ENCODE data around the gene COL24A1. TPM values are rescaled to one million over a fixed set of nuclear protein-coding genes. Genes with fewer than 3 reads are reported as not detected.
"Not testable (repeated sequence)": the region's sequence is repeated elsewhere in the genome, so short reads cannot be mapped to it uniquely, and the experiment has no call there.

Gene COL24A1
- total RNA-seq, 2 experiments from 2014 or later = not detected

DNA sequence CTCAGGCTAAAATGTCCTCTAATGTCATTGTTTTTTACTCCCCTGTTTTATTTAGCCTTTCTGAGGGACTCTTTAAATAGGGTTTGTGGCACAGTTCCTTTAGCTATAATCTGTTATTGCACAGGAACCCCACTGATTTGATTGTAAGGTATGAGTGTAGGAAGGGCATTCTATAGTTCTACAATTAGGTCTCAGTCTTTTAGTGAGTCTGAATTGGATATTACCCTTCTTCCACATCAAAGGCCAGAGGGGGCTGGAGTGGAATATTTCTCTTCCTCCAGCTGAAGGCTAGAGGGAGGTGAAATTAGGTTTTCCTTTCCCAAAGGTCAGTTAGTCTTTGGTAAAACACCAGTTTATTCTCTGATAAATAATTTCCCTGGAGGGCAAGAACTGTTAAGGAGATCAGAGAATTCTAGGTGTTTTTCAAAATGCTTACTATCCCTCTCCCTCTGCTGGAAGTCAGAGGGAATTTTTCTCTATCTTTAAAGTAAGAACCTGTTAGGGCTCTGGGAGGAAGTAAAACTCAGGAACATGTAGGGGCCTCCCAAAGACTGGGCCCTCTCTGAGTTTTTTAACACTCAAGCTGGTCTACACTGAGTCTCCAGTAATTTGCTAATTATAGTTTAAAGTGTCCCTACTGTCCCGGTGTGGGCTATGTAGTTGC is 272.1 kb downstream of the COL24A1 start:
- POLR2A ChIA-PET = no interaction called here
- intact Hi-C loops (cut with micrococcal nuclease) = no loop called here
- Mint-ChIP-seq H3K36me3 (no peaks in the 10 kb centered on the region), H3K27me3 (no peaks in the 10 kb centered on the region), H3K9me3 (peaks cover 3% of the 10 kb centered on the region), H3K4me1 (ENCODE audit: low read depth) (no peaks in the 10 kb centered on the region), H3K4me3 (no peak overlapping the region), H3K27ac (no peak overlapping the region)
- DNase-seq = no peak
- CTCF ChIA-PET = no interaction called here

DNA sequence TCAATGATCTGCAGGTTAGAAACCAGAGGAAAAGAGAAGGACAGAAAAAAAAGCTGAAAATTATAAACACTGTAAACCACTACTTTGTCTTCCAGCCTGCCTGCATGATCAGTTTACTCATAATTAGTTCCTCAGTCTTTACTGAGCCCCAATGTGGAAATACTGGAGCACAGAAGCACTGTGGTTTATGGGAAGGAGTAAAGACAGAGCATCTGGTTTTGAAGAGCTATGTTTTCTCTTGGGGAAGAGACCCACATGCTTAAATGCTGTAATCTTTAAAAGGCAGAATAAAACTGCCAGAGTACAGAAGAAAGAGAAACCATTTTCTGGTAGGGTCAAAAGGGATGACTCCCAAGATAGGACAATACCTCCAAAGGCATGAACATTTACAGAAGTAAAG is 289.4 kb downstream of the COL24A1 start:
- POLR2A ChIA-PET = no interaction called here
- no peak for DNase-seq
- Mint-ChIP-seq H3K4me1 (ENCODE audit: low read depth) (no peaks in the 10 kb centered on the region), H3K9me3 (no peaks in the 10 kb centered on the region), H3K27ac (no peak overlapping the region), H3K4me3 (no peak overlapping the region), H3K36me3 (no peaks in the 10 kb centered on the region), H3K27me3 (no peaks in the 10 kb centered on the region)
- CTCF ChIA-PET = no interaction called here
- intact Hi-C loops (cut with micrococcal nuclease) = no loop called here

DNA sequence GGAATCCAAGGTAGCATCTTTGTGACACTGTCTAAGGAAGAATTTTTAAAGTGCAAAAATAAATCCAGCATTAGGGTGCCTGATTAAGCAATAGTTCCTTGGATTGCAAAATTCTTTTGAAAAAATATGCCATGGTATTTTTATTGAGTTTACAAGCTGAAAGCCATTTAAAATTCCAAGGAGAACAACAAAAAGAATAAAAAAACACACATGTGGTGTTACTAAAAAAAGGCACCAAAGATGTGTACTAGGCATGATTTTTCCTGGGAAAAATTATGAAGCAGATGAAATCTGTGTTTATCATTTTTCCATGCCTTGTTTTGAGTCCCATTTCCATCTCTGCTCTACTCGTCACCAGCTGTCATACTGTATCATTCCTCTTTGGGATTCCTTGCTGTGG is 291.4 kb downstream of the COL24A1 start:
- Mint-ChIP-seq H3K4me3 (no peak overlapping the region), H3K9me3 (no peaks in the 10 kb centered on the region), H3K27me3 (peaks cover 1% of the 10 kb centered on the region), H3K36me3 (no peaks in the 10 kb centered on the region), H3K4me1 (ENCODE audit: low read depth) (no peaks in the 10 kb centered on the region), H3K27ac (no peak overlapping the region)
- ChIA-PET POLR2A (no interaction called here), CTCF (no interaction called here)
- no peak for DNase-seq
- intact Hi-C loops (cut with micrococcal nuclease) = no loop called here

DNA sequence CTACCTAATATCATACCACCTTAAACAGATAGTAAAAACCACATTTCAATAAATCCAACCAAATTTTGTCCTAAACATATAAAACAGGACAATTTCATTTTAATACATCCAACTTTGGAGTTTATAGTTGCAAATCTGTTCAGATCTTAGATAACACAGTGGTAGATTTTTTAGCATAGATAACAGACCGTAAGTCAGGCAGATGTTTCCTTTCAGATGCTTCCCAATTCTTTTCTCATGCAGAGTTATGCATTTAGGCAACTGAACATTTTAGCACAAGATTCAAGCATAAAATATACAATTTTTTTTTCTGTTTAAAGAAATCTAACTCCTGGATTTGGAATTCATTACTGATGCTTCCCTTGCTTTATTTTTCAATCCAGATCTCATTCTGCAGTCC is 291.8 kb downstream of the COL24A1 start:
- no peaks in the 10 kb centered on the region for H3K9me3 Mint-ChIP-seq
- intact Hi-C loops (cut with micrococcal nuclease) = no loop called here
- CTCF ChIA-PET = no interaction called here
- H3K36me3 Mint-ChIP-seq = no peaks in the 10 kb centered on the region
- no peak overlapping the region for H3K27ac Mint-ChIP-seq
- peaks cover 1% of the 10 kb centered on the region for H3K27me3 Mint-ChIP-seq
- DNase-seq = no peak
- POLR2A ChIA-PET = no interaction called here
- no peaks in the 10 kb centered on the region for H3K4me1 Mint-ChIP-seq (ENCODE audit: low read depth)
- H3K4me3 Mint-ChIP-seq = no peak overlapping the region

DNA sequence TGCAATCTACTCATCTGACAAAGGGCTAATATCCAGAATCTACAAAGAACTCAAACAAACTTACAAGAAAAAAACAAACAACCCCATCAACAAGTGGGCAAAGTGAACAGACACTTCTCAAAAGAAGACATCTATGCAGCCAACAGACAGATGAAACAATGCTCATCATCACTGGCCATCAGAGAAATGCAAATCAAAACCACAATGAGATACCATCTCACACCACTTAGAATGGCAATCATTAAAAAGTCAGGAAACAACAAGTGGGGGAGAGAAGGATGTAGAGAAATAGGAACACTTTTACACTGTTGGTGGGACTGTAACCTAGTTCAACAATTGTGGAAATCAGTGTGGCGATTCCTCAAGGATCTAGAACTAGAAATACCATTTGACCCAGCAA is 292.9 kb downstream of the COL24A1 start:
- H3K4me1 Mint-ChIP-seq (ENCODE audit: low read depth); CTCF ChIA-PET; H3K27me3 Mint-ChIP-seq; POLR2A ChIA-PET; DNase-seq; H3K9me3 Mint-ChIP-seq; H3K36me3 Mint-ChIP-seq; H3K27ac Mint-ChIP-seq; H3K4me3 Mint-ChIP-seq; intact Hi-C loops (cut with micrococcal nuclease): not testable (repeated sequence)

DNA sequence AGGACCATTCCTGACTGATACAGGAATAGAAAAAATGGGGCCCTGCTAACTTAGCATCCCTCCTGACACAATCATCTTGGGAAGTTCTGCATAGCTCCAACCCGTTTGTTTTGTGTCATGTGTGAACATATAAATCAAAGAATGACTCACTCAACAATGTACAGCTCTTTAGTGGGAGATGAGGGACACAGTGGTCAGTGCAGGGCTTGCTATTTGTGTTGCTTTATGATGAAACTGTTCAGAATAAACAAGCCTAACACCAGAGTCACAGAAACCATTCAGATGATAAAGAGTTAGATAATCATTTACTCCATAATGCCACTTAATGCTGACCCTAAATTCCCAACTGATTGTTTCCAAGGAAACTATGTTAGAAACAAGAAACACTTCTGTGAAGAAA is 294.1 kb downstream of the COL24A1 start:
- H3K27ac Mint-ChIP-seq = no peak overlapping the region
- H3K4me3 Mint-ChIP-seq = no peak overlapping the region
- no peak for DNase-seq
- no peaks in the 10 kb centered on the region for H3K4me1 Mint-ChIP-seq (ENCODE audit: low read depth)
- H3K9me3 Mint-ChIP-seq = no peaks in the 10 kb centered on the region
- ChIA-PET CTCF (no interaction called here), POLR2A (no interaction called here)
- intact Hi-C loops (cut with micrococcal nuclease) = no loop called here
- H3K36me3 Mint-ChIP-seq = no peaks in the 10 kb centered on the region
- peaks cover 1% of the 10 kb centered on the region for H3K27me3 Mint-ChIP-seq

DNA sequence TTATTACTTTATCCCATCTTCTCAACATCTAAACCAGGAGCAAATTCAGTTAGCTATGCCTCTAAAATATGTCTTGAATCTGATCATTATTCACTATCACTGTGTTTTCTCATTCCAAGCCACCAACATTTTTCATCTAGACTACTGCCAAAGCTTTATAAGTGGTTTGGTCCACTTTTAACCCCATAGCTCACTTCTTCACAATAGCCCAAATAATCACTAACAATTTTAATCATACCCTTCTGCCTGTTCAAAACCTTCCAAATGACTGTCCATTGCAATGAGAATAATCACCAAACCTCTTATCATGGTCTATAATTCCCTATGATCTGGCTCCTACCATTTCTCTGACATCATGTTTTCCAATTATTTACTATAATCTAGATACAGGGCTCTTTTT is 298.6 kb downstream of the COL24A1 start:
- H3K9me3 Mint-ChIP-seq = no peaks in the 10 kb centered on the region
- intact Hi-C loops (cut with micrococcal nuclease) = no loop called here

DNA sequence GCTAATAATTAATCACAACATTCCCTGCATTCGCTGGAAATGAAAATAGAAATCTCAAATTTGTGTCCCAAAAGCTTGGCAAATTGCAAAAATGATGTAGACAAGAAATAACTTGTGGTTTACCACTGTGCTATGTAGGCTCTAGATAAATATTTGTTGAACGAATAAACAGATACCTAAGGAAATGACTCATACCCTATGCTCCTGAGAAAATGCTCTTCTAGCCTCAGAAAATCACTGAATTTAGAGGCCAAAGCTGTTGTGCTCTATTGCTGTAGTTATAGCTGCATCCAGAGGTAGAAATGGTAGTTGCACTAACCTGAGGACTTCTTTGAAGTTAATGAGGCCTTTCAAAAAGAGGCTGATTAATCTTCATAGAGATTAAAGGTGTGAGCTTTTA is 306.3 kb downstream of the COL24A1 start:
- intact Hi-C loops (cut with micrococcal nuclease) = no loop called here
- DNase-seq = no peak
- H3K9me3 Mint-ChIP-seq = no peaks in the 10 kb centered on the region
- POLR2A ChIA-PET = no interaction called here
- H3K4me3 Mint-ChIP-seq = no peak overlapping the region
- H3K27ac Mint-ChIP-seq = no peak overlapping the region
- H3K27me3 Mint-ChIP-seq = no peaks in the 10 kb centered on the region
- no peaks in the 10 kb centered on the region for H3K36me3 Mint-ChIP-seq
- CTCF ChIA-PET = no interaction called here
- no peaks in the 10 kb centered on the region for H3K4me1 Mint-ChIP-seq (ENCODE audit: low read depth)

More for the DNA sequence above, 298.6 kb downstream of the COL24A1 start:
- Mint-ChIP-seq H3K4me1 (ENCODE audit: low read depth) (no peaks in the 10 kb centered on the region), H3K27ac (no peak overlapping the region), H3K27me3 (peaks cover 1% of the 10 kb centered on the region), H3K4me3 (no peak overlapping the region), H3K36me3 (no peaks in the 10 kb centered on the region)
- ChIA-PET POLR2A (no interaction called here), CTCF (no interaction called here)
- no peak for DNase-seq

DNA sequence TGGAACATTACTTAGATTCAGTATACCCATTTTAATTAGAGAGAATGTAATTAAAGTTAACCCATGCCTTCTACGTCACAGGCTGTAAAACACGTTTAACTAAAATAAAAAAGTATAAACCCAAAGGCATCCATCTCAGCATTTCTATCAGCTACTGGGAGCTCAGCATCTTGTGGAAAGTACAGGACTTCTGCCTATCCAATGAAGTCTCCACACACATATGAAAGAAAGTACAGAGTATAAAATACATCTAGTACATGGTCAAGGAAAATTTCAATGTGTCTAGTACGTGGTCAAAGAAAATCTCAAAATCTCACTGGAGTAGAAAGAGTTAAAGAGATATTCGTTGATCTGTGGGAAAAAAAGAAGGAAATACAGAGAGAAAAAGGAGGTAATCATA is 306.9 kb downstream of the COL24A1 start:
- Mint-ChIP-seq H3K4me3 (no peak overlapping the region), H3K36me3 (no peaks in the 10 kb centered on the region), H3K4me1 (ENCODE audit: low read depth) (no peaks in the 10 kb centered on the region), H3K27me3 (no peaks in the 10 kb centered on the region), H3K27ac (no peak overlapping the region), H3K9me3 (no peaks in the 10 kb centered on the region)
- CTCF ChIA-PET = no interaction called here
- no peak for DNase-seq
- POLR2A ChIA-PET = no interaction called here
- intact Hi-C loops (cut with micrococcal nuclease) = no loop called here

DNA sequence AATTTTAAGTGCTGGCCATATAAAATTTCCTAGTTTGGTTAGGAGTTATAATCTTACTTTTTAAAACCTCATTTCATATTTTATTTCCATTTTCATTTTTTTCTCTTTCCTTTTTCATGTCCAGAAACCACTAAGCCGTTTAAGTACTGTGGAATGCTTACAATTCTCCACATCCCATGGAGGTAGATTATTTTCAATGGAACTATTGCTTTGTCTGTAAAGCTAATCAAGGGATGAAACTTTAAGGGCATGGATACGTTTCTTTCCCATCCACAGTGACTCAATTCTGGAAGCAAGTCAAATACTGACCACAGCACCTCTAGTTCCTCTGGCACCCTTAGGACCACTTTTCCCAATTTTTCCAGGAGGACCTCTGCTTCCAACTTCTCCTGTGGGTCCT is 309.2 kb downstream of the COL24A1 start:
- ChIA-PET CTCF (no interaction called here), POLR2A (no interaction called here)
- no peaks in the 10 kb centered on the region for H3K27me3 Mint-ChIP-seq
- no peaks in the 10 kb centered on the region for H3K4me1 Mint-ChIP-seq (ENCODE audit: low read depth)
- no peak overlapping the region for H3K4me3 Mint-ChIP-seq
- no peak for DNase-seq
- H3K9me3 Mint-ChIP-seq = no peaks in the 10 kb centered on the region
- H3K27ac Mint-ChIP-seq = no peak overlapping the region
- intact Hi-C loops (cut with micrococcal nuclease) = no loop called here
- H3K36me3 Mint-ChIP-seq = no peaks in the 10 kb centered on the region

DNA sequence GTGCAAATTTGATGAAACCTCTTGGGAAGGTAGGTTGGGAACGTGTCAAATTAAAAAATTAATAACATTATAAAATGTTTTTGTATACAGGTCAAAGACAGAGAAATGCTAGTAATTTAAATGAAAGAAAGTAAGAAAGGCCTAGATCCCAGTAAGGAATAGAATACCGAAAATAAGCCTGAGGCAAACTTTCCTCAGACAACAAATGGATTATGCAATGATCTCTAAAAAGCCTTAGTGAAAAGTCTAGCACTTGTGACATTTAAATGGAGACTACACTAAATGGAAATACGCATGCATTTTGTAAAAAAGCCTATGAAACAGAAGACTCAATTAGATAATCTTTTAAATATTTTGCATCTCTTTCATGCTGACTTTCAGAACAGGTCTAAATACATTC is 309.9 kb downstream of the COL24A1 start:
- Mint-ChIP-seq H3K9me3 (no peaks in the 10 kb centered on the region), H3K36me3 (no peaks in the 10 kb centered on the region), H3K27me3 (no peaks in the 10 kb centered on the region), H3K27ac (no peak overlapping the region), H3K4me1 (ENCODE audit: low read depth) (no peaks in the 10 kb centered on the region), H3K4me3 (no peak overlapping the region)
- ChIA-PET CTCF (no interaction called here), POLR2A (no interaction called here)
- DNase-seq = no peak
- intact Hi-C loops (cut with micrococcal nuclease) = no loop called here

DNA sequence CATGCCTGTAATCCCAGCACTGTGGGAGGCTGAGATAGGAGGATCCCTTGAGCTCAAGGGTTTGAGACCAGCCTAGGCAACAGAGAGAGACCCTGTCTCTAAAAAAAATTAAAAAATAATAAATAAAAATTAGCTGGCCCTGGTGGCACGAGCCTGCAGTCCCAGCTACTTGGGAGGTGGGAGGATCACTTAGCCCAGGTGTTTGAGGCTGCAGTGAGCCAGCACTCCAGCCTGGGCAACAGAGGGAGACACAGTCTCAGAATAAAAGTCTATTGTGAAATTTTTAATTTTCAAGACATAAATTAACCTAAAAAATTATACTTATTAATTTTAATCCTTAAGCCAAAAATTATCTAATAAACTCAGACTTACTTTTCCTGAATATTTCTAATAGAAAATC is 317.1 kb downstream of the COL24A1 start:
- H3K36me3 Mint-ChIP-seq = no peaks in the 10 kb centered on the region
- intact Hi-C loops (cut with micrococcal nuclease) = no loop called here
- no peaks in the 10 kb centered on the region for H3K4me1 Mint-ChIP-seq (ENCODE audit: low read depth)
- ChIA-PET CTCF (no interaction called here), POLR2A (no interaction called here)
- DNase-seq = no peak
- no peaks in the 10 kb centered on the region for H3K27me3 Mint-ChIP-seq
- no peak overlapping the region for H3K4me3 Mint-ChIP-seq
- no peak overlapping the region for H3K27ac Mint-ChIP-seq
- H3K9me3 Mint-ChIP-seq = no peaks in the 10 kb centered on the region

DNA sequence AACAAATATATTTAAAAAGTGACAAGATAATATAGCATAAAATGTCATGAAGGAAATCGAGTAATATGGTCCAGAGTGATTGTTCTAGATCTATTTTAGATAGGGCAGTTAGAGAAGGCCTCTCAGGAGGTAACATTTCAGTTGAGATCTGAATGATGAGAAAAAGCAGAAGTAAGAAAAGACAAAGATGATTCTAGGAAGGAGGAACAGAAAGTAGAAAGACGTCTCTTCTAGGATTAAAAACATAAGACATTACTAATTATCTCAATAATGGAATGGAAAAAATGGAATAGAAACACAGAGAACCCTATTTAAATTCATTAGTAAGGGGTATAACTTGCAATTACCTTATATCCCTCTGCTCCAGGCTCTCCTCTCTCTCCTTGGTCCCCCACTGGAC is 318.3 kb downstream of the COL24A1 start:
- ChIA-PET CTCF (no interaction called here), POLR2A (no interaction called here)
- no peak overlapping the region for H3K27ac Mint-ChIP-seq
- no peak overlapping the region for H3K4me3 Mint-ChIP-seq
- no peaks in the 10 kb centered on the region for H3K9me3 Mint-ChIP-seq
- no peaks in the 10 kb centered on the region for H3K36me3 Mint-ChIP-seq
- H3K27me3 Mint-ChIP-seq = no peaks in the 10 kb centered on the region
- no peak for DNase-seq
- H3K4me1 Mint-ChIP-seq (ENCODE audit: low read depth) = no peaks in the 10 kb centered on the region
- intact Hi-C loops (cut with micrococcal nuclease) = no loop called here

DNA sequence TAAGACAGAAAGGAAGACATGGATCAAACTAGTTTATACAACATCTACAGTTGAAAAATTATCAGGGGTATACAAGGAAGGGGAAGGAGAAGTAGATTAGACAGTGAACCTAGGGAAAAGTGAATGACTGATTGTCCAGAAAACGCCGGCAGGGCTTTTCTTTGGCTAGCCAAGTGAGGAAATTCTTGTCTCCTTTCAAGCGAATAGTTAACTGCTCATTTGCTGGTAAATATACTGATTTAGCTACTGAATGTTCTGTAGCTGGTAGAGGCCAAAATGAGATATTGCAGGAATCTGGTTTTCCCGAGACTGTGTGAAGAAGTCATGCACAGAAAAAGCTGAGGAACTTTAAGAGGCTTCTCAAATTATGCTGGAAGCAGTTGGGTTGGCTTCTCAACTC is 319.8 kb downstream of the COL24A1 start:
- no peaks in the 10 kb centered on the region for H3K36me3 Mint-ChIP-seq
- intact Hi-C loops (cut with micrococcal nuclease) = no loop called here
- no peaks in the 10 kb centered on the region for H3K27me3 Mint-ChIP-seq
- DNase-seq = no peak
- ChIA-PET CTCF (no interaction called here), POLR2A (no interaction called here)
- no peak overlapping the region for H3K4me3 Mint-ChIP-seq
- no peaks in the 10 kb centered on the region for H3K9me3 Mint-ChIP-seq
- no peak overlapping the region for H3K27ac Mint-ChIP-seq
- no peaks in the 10 kb centered on the region for H3K4me1 Mint-ChIP-seq (ENCODE audit: low read depth)
